SK-N-SH treated with all-trans-retinoic acid at 6 μM for 48 hours (cell line): ENCODE results near the gene CYP17A1.

Source experiments
- ATAC-seq: fragments of 200-7000 bp; cut with Tn5 transposase; 3 replicates; pipeline ENCODE4 v1.9.1; 2020; ENCODE audit warnings: mild to moderate bottlenecking, moderate library complexity
- ARNTL ChIP-seq: fragments of 450-650 bp; formaldehyde crosslinking; IDR thresholded peaks from 2 replicates; pipeline ENCODE4 v1.5.0; 2020; ENCODE audit warnings: low read depth, mild to moderate bottlenecking, moderate library complexity, borderline replicate concordance
- BACH2 ChIP-seq: fragments of 250-450 bp; sonication (Bioruptor Pico); IDR thresholded peaks from 2 replicates; pipeline ENCODE4 v1.9.0; 2021; ENCODE audit warnings: mild to moderate bottlenecking, borderline replicate concordance
- CSDC2 ChIP-seq: fragments of 250-450 bp; sonication (Bioruptor Pico); IDR thresholded peaks from 2 replicates; pipeline ENCODE4 v1.5.0; 2020; ENCODE audit warnings: mild to moderate bottlenecking, moderate library complexity
- ESRRG ChIP-seq: fragments of 250-450 bp; sonication (Bioruptor Pico); IDR thresholded peaks from 2 replicates; pipeline ENCODE4 v1.6.1; 2021; ENCODE audit warnings: mild to moderate bottlenecking
- GLIS3 ChIP-seq: fragments of 250-450 bp; sonication (Bioruptor Pico); IDR thresholded peaks from 2 replicates; pipeline ENCODE4 v1.5.0; 2020; ENCODE audit warnings: mild to moderate bottlenecking, moderate library complexity
- ISL1 ChIP-seq: fragments of 250-450 bp; sonication (Bioruptor Pico); IDR thresholded peaks from 2 replicates; pipeline ENCODE4 v2.1.2; 2022; ENCODE audit warnings: mild to moderate bottlenecking, moderate library complexity
- OSR1 ChIP-seq: fragments of 250-450 bp; sonication (Bioruptor Pico); IDR thresholded peaks from 2 replicates; pipeline ENCODE4 v1.8.0; 2022; ENCODE audit warnings: moderate library complexity, mild to moderate bottlenecking, inconsistent platforms
- PPARA ChIP-seq: fragments of 250-450 bp; sonication (Bioruptor Pico); IDR thresholded peaks from 2 replicates; pipeline ENCODE4 v1.5.0; 2020; ENCODE audit warnings: mild to moderate bottlenecking, borderline replicate concordance
- RARB ChIP-seq: fragments of 250-450 bp; sonication (Bioruptor Pico); IDR thresholded peaks from 2 replicates; pipeline ENCODE4 v1.8.0; 2021; ENCODE audit warnings: mild to moderate bottlenecking, moderate library complexity
- TCF4 ChIP-seq: fragments of 250-450 bp; sonication (Bioruptor Pico); IDR thresholded peaks from 2 replicates; pipeline ENCODE4 v1.8.0; 2021; ENCODE audit warnings: mild to moderate bottlenecking, moderate library complexity, borderline replicate concordance
- ZC3H10 ChIP-seq: fragments of 250-450 bp; sonication (Bioruptor Pico); IDR thresholded peaks from 2 replicates; pipeline ENCODE4 v1.5.1; 2021; ENCODE audit warnings: mild to moderate bottlenecking, moderate library complexity
- ZFP3 ChIP-seq: fragments of 250-450 bp; sonication (Bioruptor Pico); IDR thresholded peaks from 2 replicates; pipeline ENCODE4 v1.5.0; 2020; ENCODE audit warnings: mild to moderate bottlenecking, moderate library complexity
- ZFP30 ChIP-seq: fragments of 450-650 bp; formaldehyde crosslinking; IDR thresholded peaks from 2 replicates; pipeline ENCODE4 v1.5.0; 2022; ENCODE audit warnings: mild to moderate bottlenecking, moderate library complexity
- ZNF8 ChIP-seq: fragments of 450-650 bp; formaldehyde crosslinking; IDR thresholded peaks from 2 replicates; pipeline ENCODE4 v1.5.0; 2020; ENCODE audit warnings: mild to moderate bottlenecking, moderate library complexity
- TF ChIP-seq, protein P1 (sequence below): fragments of 250-450 bp; sonication (Bioruptor Pico); IDR thresholded peaks from 2 replicates; pipeline ENCODE4 v1.8.0; 2020; ENCODE audit warnings: mild to moderate bottlenecking, moderate library complexity, borderline replicate concordance
- TF ChIP-seq, protein P2 (sequence below): fragments of 250-450 bp; sonication (Bioruptor Pico); IDR thresholded peaks from 2 replicates; pipeline ENCODE4 v1.5.1; 2021; ENCODE audit warnings: mild to moderate bottlenecking, moderate library complexity
- TF ChIP-seq, protein P3 (sequence below): fragments of 250-450 bp; sonication (Bioruptor Pico); IDR thresholded peaks from 2 replicates; pipeline ENCODE4 v1.5.1; 2020; ENCODE audit warnings: low read depth, mild to moderate bottlenecking, moderate library complexity

Gene CYP17A1

DNA sequence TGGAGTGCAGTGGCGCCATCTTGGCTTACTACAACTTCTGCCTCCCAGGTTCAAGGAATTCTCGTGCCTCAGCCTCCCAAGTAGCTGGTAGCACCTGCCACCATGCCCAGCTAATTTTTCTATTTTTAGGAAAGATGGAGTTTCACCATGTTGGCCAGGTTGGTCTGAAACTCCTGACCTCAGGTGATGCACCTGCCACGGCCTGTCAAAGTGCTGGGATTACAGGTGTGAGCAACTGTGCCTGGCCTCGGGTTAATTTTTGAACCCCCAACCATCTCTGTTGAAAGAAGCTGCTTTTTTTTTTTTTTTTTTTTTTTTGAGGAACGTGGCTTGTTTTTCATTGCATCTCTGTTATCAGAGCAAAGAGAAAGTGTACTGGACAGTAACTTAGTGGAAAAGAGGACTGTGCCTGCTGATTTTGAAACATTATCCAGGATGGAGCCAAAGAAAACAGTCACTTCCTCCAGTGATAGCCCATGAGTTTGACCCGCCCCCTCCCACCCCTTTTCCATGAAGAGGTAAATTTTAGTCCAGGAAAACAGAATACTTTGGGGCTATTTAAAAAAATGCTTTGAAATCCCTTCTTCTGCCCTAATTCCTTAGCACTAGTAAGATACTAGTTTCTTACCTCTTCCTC, 55.2 kb downstream of the CYP17A1 start:
- TF ChIP-seq ESRRG (CRISPR knock-in tag) (no peak), ARNTL (CRISPR knock-in tag) (no peak), ZC3H10 (CRISPR knock-in tag) (no peak), PPARA (no peak), ZNF8 (CRISPR knock-in tag) (no peak), BACH2 (CRISPR knock-in tag) (no peak), TCF4 (CRISPR knock-in tag) (no peak), ZFP3 (CRISPR knock-in tag) (no peak), RARB (CRISPR knock-in tag) (no peak), CSDC2 (no peak), ZFP30 (CRISPR knock-in tag) (no peak), ISL1 (CRISPR knock-in tag) (no peak), OSR1 (CRISPR knock-in tag) (no peak)
- TF ChIP-seq, protein P1, sequence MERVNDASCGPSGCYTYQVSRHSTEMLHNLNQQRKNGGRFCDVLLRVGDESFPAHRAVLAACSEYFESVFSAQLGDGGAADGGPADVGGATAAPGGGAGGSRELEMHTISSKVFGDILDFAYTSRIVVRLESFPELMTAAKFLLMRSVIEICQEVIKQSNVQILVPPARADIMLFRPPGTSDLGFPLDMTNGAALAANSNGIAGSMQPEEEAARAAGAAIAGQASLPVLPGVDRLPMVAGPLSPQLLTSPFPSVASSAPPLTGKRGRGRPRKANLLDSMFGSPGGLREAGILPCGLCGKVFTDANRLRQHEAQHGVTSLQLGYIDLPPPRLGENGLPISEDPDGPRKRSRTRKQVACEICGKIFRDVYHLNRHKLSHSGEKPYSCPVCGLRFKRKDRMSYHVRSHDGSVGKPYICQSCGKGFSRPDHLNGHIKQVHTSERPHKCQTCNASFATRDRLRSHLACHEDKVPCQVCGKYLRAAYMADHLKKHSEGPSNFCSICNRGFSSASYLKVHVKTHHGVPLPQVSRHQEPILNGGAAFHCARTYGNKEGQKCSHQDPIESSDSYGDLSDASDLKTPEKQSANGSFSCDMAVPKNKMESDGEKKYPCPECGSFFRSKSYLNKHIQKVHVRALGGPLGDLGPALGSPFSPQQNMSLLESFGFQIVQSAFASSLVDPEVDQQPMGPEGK (CRISPR knock-in tag): no peak
- TF ChIP-seq, protein P2, sequence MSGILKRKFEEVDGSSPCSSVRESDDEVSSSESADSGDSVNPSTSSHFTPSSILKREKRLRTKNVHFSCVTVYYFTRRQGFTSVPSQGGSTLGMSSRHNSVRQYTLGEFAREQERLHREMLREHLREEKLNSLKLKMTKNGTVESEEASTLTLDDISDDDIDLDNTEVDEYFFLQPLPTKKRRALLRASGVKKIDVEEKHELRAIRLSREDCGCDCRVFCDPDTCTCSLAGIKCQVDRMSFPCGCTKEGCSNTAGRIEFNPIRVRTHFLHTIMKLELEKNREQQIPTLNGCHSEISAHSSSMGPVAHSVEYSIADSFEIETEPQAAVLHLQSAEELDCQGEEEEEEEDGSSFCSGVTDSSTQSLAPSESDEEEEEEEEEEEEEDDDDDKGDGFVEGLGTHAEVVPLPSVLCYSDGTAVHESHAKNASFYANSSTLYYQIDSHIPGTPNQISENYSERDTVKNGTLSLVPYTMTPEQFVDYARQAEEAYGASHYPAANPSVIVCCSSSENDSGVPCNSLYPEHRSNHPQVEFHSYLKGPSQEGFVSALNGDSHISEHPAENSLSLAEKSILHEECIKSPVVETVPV: no peak
- TF ChIP-seq, protein P3, sequence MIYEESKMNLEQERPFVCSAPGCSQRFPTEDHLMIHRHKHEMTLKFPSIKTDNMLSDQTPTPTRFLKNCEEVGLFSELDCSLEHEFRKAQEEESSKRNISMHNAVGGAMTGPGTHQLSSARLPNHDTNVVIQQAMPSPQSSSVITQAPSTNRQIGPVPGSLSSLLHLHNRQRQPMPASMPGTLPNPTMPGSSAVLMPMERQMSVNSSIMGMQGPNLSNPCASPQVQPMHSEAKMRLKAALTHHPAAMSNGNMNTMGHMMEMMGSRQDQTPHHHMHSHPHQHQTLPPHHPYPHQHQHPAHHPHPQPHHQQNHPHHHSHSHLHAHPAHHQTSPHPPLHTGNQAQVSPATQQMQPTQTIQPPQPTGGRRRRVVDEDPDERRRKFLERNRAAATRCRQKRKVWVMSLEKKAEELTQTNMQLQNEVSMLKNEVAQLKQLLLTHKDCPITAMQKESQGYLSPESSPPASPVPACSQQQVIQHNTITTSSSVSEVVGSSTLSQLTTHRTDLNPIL (CRISPR knock-in tag): no peak
- TF ChIP-seq, all 23 proteins: peak for 0
- ATAC-seq: peak; percentile 41; the same call in 1 of the 3 replicates

DNA sequence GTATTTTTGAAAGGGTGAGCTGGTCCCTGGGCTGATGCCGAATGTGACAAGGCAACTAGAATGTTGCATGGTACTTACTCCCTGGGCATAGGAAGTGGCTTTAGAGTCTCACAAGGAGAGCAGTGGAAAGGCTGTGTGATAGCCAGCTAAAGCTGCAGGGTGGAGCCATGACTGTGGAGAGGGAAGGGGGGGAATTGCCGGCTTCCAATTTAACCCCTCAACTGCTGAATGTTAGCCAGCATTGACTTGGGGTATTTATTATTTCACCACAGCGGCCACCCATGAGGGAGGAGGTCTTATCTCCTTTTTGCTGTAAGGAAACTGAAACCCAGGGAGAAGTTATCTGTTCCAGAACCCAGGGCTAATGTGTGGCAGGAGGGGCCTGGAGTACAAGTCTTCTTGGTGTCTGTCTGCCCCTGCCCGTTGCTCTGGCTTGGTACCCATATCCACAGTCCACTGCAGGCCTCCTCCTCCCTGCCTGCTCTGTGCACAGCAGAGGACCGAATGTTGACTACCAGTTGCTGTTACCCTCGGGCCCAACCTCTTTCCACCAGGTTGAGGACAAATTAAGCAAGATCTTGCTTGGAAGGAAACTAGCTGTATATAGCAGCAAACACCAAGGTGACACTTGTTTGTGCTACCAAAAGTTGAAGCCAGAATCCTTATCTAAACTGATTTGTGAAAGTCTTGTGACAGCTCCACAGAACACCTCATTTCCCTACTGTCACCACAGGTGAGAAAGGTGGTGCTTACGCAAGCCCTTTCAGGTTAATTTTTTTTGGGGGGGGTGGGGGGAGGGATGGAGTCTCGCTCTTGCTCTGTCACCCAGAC, 55.9 kb downstream of the CYP17A1 start:
- no peak for TF ChIP-seq ZC3H10 (CRISPR knock-in tag)
- no peak for TF ChIP-seq OSR1 (CRISPR knock-in tag)
- no peak for TF ChIP-seq GLIS3
- TF ChIP-seq ESRRG (CRISPR knock-in tag): no peak
- no peak for ATAC-seq
